SK-N-SH (cell line): Measurements from ENCODE around the gene PSME4. TPM values are rescaled to one million over a fixed set of nuclear protein-coding genes. Genes with fewer than 3 reads are reported as not detected.

Experiments
- CTCF ChIA-PET: fragments of 300-600, 350-600 bp; formaldehyde crosslinking; extraction: SDS; loops from one replicate; lab custom pipeline; 2021; lab: Yijun Ruan, JAX
- POLR2A ChIA-PET: fragments of 350-600 bp; sonication (Branson Sonifier 250); formaldehyde crosslinking; extraction: SDS; loops from one replicate; lab custom pipeline; 2020; ENCODE audit warnings: antibody characterized with exemption, inconsistent platforms; lab: Yijun Ruan, JAX
- DNase-seq: peaks from one replicate; pipeline ENCODE4 v3.0.0; 2012
- H2AFZ ChIP-seq: fragments of 200-600 bp; sonication (generic); 2 replicates; pipeline ENCODE4 v1.8.1; 2016; ENCODE audit warnings: antibody characterized with exemption, mild to moderate bottlenecking, low read depth
- H3F3A ChIP-seq: fragments of 200-600 bp; sonication (generic); replicated peaks from 2 replicates; pipeline ENCODE3; 2016; ENCODE audit warnings: antibody characterized with exemption, mild to moderate bottlenecking; ENCODE audit not compliant: insufficient read depth
- H3K27ac ChIP-seq, 2 experiments: fragments of 200-500 bp in 1 of 2; fragments of 200-600 bp in 1 of 2; sonication (Bioruptor generic) in 1 of 2; sonication (generic), shearing (Covaris generic) in 1 of 2; 2 replicates each; pipeline versions ENCODE4 v1.5.1 to v1.6.1; 2014 to 2016; ENCODE audit warnings: low read depth in 2 of 2, inconsistent platforms in 1 of 2, low read length in 1 of 2, mild to moderate bottlenecking in 1 of 2, mixed read lengths in 1 of 2
- H3K27me3 ChIP-seq: fragments of 200-600 bp; sonication (generic), shearing (Covaris generic); 2 replicates; pipeline ENCODE4 v1.6.1; 2016; ENCODE audit warnings: mixed run types; ENCODE audit not compliant: insufficient read depth
- H3K36me3 ChIP-seq, 2 experiments: fragments of 200-500 bp in 1 of 2; fragments of 200-600 bp in 1 of 2; sonication (Bioruptor generic) in 1 of 2; sonication (generic) in 1 of 2; replicated peaks in 1 of 2; 2 replicates each; pipeline versions ENCODE3 to v1.5.1; 2014 to 2016; ENCODE audit warnings: low read length in 1 of 2, mild to moderate bottlenecking in 1 of 2; ENCODE audit not compliant: insufficient read depth in 2 of 2, control insufficient read depth in 1 of 2
- H3K4me1 ChIP-seq, 2 experiments: fragments of 200-500 bp in 1 of 2; fragments of 200-600 bp in 1 of 2; sonication (Bioruptor generic) in 1 of 2; sonication (generic), shearing (Covaris generic) in 1 of 2; 2 replicates each; pipeline versions ENCODE4 v1.5.1 to v1.6.1; 2014 to 2016; ENCODE audit warnings: low read depth in 1 of 2, low read length in 1 of 2, mixed run types in 1 of 2; ENCODE audit not compliant: insufficient read depth in 2 of 2, control insufficient read depth in 1 of 2
- H3K4me2 ChIP-seq: fragments of 200-600 bp; sonication (generic), shearing (Covaris generic); 2 replicates; pipeline ENCODE4 v1.6.1; 2017; ENCODE audit warnings: mixed run types
- H3K4me3 ChIP-seq, 2 experiments: fragments of 200-500 bp in 1 of 2; fragments of 200-600 bp in 1 of 2; sonication (Bioruptor generic) in 1 of 2; sonication (generic), shearing (Covaris generic) in 1 of 2; 2 replicates each; pipeline versions ENCODE4 v1.5.1 to v1.8.1; 2014 to 2016; ENCODE audit warnings: low read depth in 2 of 2, inconsistent platforms in 1 of 2, low read length in 1 of 2, mild to moderate bottlenecking in 1 of 2, mixed read lengths in 1 of 2, moderate library complexity in 1 of 2
- H3K79me2 ChIP-seq: fragments of 200-600 bp; sonication (generic); 2 replicates; pipeline ENCODE4 v1.8.1; 2017; ENCODE audit warnings: mild to moderate bottlenecking; ENCODE audit not compliant: insufficient read depth
- H3K9ac ChIP-seq: fragments of 200-600 bp; sonication (generic); 2 replicates; pipeline ENCODE4 v1.6.1; 2017; ENCODE audit warnings: mixed run types
- H3K9me2 ChIP-seq: fragments of 200-600 bp; sonication (generic); 2 replicates; pipeline ENCODE4 v1.6.1; 2017; ENCODE audit warnings: mixed run types
- H3K9me3 ChIP-seq: fragments of 200-600 bp; sonication (generic); 2 replicates; pipeline ENCODE4 v1.6.1; 2017; ENCODE audit warnings: mixed run types, mild to moderate bottlenecking, moderate library complexity
- H4K20me1 ChIP-seq: fragments of 200-600 bp; sonication (generic); 2 replicates; pipeline ENCODE4 v1.6.1; 2017; ENCODE audit warnings: mild to moderate bottlenecking, mixed run types; ENCODE audit not compliant: insufficient read depth
- EP300 ChIP-seq, 2 experiments: IDR thresholded peaks; 2 replicates each; pipeline versions ENCODE4 v1.4.0 to v1.6.1; 2012; ENCODE audit warnings: borderline replicate concordance in 1 of 2, low read depth in 1 of 2, low read length in 1 of 2
- EZH2phosphoT487 ChIP-seq: fragments of 200-600 bp; sonication (generic); IDR thresholded peaks from 2 replicates; pipeline ENCODE4 v1.6.1; 2017; ENCODE audit warnings: low read depth, mixed run types, mild to moderate bottlenecking, antibody characterized with exemption, moderate library complexity, borderline replicate concordance
- GATA2 ChIP-seq: sonication (generic); formaldehyde crosslinking; IDR thresholded peaks from 2 replicates; pipeline ENCODE4 v1.5.0; 2020; ENCODE audit warnings: mild to moderate bottlenecking, missing genetic modification reagents
- IRF3 ChIP-seq: fragments of 150-350 bp; IDR thresholded peaks from 2 replicates; pipeline ENCODE4 v1.6.1; 2016; ENCODE audit warnings: mild to moderate bottlenecking, low read depth, low read length
- JUND ChIP-seq: IDR thresholded peaks from 2 replicates; pipeline ENCODE4 v1.4.0; 2012
- NRF1 ChIP-seq: IDR thresholded peaks from 2 replicates; pipeline ENCODE4 v1.6.1; 2012; ENCODE audit warnings: low read depth, mild to moderate bottlenecking, low read length
- PBX3 ChIP-seq: IDR thresholded peaks from 2 replicates; pipeline ENCODE4; 2012
- RFX5 ChIP-seq: IDR thresholded peaks from 2 replicates; pipeline ENCODE4 v1.6.1; 2012; ENCODE audit warnings: mild to moderate bottlenecking, improper control_type of control experiment, low read length
- SIN3A ChIP-seq: IDR thresholded peaks from 2 replicates; pipeline ENCODE4 v1.6.1; 2012; ENCODE audit warnings: low read depth, mild to moderate bottlenecking, low read length, moderate library complexity, borderline replicate concordance
- SMC3 ChIP-seq: IDR thresholded peaks from 2 replicates; pipeline ENCODE4 v1.6.1; 2012; ENCODE audit warnings: low read depth, low read length, improper control_type of control experiment
- TAF1 ChIP-seq: IDR thresholded peaks from 2 replicates; pipeline ENCODE4 v1.6.1; 2012; ENCODE audit warnings: low read depth, mild to moderate bottlenecking, low read length, moderate library complexity, borderline replicate concordance
- TEAD4 ChIP-seq: IDR thresholded peaks from 2 replicates; pipeline ENCODE4 v1.4.0; 2012; ENCODE audit warnings: mild to moderate bottlenecking, borderline replicate concordance; ENCODE audit not compliant: insufficient read depth
- USF1 ChIP-seq: IDR thresholded peaks from 2 replicates; pipeline ENCODE4 v1.4.0; 2012; ENCODE audit warnings: low read depth, borderline replicate concordance
- YY1 ChIP-seq: IDR thresholded peaks from 2 replicates; pipeline ENCODE4 v1.4.0; 2012; ENCODE audit warnings: low read depth, mild to moderate bottlenecking
- WGBS: methylation state at CpG from one replicate; pipeline ENCODE4 v1.1.6; 2017; ENCODE audit warnings: low lambda C conversion rate; 5-methylcytosine and 5-hydroxymethylcytosine counted together
- polyA plus RNA-seq, 3 experiments: library from polyadenylated mRNA; depleted of rRNA; stranded (reverse); fragments of >200 nt; gene quantifications; 2 replicates each; pipeline ENCODE4 v1.2.3, GENCODE V29; 2012

PSME4 gene
- polyA plus RNA-seq, 1 of the 3 experiments (the other 2 are of a cell fraction) = 12.8 TPM

- POLR2A ChIA-PET = no interaction called here
- 97% methylated on average over 4 of the region's 4 CpGs for WGBS
- Histone ChIP-seq H3K27me3 (no peaks in the 10 kb centered on the region), H3F3A (peaks cover 11% of the 10 kb centered on the region), H3K36me3 (no peaks in the 10 kb centered on the region), H4K20me1 (no peaks in the 10 kb centered on the region), H3K4me1 (peaks cover 0 to 5% of the 10 kb centered on the region in 2 experiments; a peak in 2 of 4 replicates), H3K4me3 (no peak overlapping the region), H3K4me2 (no peak overlapping the region), H3K9me3 (no peaks in the 10 kb centered on the region), H3K9me2 (no peaks in the 10 kb centered on the region), H3K27ac (no peak overlapping the region), H3K9ac (no peak overlapping the region), H2AFZ (no peak overlapping the region), H3K79me2 (no peaks in the 10 kb centered on the region)
- TF ChIP-seq EZH2phosphoT487 (no peak), TAF1 (no peak), NRF1 (no peak), RFX5 (no peak), USF1 (no peak), IRF3 (no peak), YY1 (no peak), SIN3A (no peak)
- no peak for DNase-seq
- CTCF ChIA-PET = interaction anchor here (1.0 kb wide), 2 partner anchors 8 to 33 kb away, joined by 3 to 4 read pairs; no protein-coding TSS in a partner anchor
Measured at GRCh38 chr2:53985646-53986045, 14.9 kb upstream of the PSME4 start.

- 2% methylated on average over 26 of the region's 46 CpGs for WGBS
- no peaks in the 10 kb centered on the region for H3K27me3 ChIP-seq
- peaks cover 15% of the 10 kb centered on the region for H3F3A ChIP-seq
- peak; percentile 61 for DNase-seq
- peak overlapping the region; percentile 50; the same call in 1 of the 2 replicates for H2AFZ ChIP-seq
- no peaks in the 10 kb centered on the region for H3K9me3 ChIP-seq
- peak overlapping the region; percentile 79 to 89 for H3K27ac ChIP-seq
- H3K9ac ChIP-seq = peak overlapping the region; percentile 90
- ChIA-PET POLR2A (interaction anchor here (1.0 to 2.2 kb wide), 6 partner anchors 9 to 753 kb away, joined by 3 to 8 read pairs (median 4); partner anchors contain the start of genes CHAC2 and EML6), CTCF (interaction anchor here (0.7 to 2.2 kb wide), 4 partner anchors 12 to 134 kb away, joined by 3 to 5 read pairs (median 4); no protein-coding TSS in a partner anchor)
- peaks cover 49% of the 10 kb centered on the region for H4K20me1 ChIP-seq
- H3K79me2 ChIP-seq = peaks cover 72% of the 10 kb centered on the region
- no peaks in the 10 kb centered on the region for H3K9me2 ChIP-seq
- H3K36me3 ChIP-seq = peaks cover 3 to 6% of the 10 kb centered on the region in 2 experiments
- TF ChIP-seq TEAD4 (no peak), PBX3 (no peak), JUND (no peak), EP300 (IDR thresholded peaks at IDR 0.05; ENCODE audit: borderline replicate concordance in 1 of 2, low read depth in 1 of 2, low read length in 1 of 2) (no peak), TAF1 (no peak), SMC3 (no peak), GATA2 (CRISPR knock-in tag) (no peak)
- no peaks in the 10 kb centered on the region; a peak in 1 of 4 replicates for H3K4me1 ChIP-seq
- peak overlapping the region; percentile 82 to 88 for H3K4me3 ChIP-seq
- peak overlapping the region; percentile 93 for H3K4me2 ChIP-seq
Measured at GRCh38 chr2:53969968-53970723, 647 bp downstream of the PSME4 start.
